ENCODE results near the gene TTLL3. TPM values are rescaled to one million over a fixed set of nuclear protein-coding genes. Genes with fewer than 3 reads are reported as not detected.

The TTLL3 gene
- total RNA-seq, 4 donors from 2014 or later: 36.5 to 125 (median 70.0) TPM

- TF ChIP-seq, protein P1, sequence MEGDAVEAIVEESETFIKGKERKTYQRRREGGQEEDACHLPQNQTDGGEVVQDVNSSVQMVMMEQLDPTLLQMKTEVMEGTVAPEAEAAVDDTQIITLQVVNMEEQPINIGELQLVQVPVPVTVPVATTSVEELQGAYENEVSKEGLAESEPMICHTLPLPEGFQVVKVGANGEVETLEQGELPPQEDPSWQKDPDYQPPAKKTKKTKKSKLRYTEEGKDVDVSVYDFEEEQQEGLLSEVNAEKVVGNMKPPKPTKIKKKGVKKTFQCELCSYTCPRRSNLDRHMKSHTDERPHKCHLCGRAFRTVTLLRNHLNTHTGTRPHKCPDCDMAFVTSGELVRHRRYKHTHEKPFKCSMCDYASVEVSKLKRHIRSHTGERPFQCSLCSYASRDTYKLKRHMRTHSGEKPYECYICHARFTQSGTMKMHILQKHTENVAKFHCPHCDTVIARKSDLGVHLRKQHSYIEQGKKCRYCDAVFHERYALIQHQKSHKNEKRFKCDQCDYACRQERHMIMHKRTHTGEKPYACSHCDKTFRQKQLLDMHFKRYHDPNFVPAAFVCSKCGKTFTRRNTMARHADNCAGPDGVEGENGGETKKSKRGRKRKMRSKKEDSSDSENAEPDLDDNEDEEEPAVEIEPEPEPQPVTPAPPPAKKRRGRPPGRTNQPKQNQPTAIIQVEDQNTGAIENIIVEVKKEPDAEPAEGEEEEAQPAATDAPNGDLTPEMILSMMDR (IDR thresholded peaks at IDR 0.05; ENCODE audit: low read depth): no peak
Measured at GRCh38 chr3:9843715-9844438, 33.8 kb downstream of the TTLL3 start, which contains the start of gene RPUSD3. Gene RPUSD3 (minus strand): TSS chr3:9844008. CDS start chr3:9843990, 18 bp downstream.

DNA sequence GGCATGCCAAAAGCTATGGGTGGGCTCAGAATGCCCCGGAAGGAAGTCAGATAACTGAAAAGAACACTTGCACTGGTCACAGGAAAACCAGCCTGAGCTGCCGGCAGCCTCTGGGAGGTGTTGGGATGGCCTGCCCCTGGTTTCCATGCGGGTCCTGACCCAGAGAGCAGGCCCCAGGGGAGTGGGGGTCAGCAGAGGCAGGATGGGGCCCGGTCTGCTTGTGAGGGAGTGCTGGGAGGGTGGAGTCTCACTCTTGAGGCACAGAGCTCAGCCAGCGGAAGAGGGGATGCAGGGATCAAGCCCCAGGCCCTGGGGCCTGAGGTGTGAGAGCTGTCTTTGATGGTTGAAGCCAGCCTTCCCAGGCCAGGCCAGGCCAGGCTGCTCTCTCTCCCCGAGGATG, 36.2 kb downstream of the TTLL3 start:
- TF ChIP-seq, protein P1 (IDR thresholded peaks at IDR 0.05; ENCODE audit: low read depth): no peak

DNA sequence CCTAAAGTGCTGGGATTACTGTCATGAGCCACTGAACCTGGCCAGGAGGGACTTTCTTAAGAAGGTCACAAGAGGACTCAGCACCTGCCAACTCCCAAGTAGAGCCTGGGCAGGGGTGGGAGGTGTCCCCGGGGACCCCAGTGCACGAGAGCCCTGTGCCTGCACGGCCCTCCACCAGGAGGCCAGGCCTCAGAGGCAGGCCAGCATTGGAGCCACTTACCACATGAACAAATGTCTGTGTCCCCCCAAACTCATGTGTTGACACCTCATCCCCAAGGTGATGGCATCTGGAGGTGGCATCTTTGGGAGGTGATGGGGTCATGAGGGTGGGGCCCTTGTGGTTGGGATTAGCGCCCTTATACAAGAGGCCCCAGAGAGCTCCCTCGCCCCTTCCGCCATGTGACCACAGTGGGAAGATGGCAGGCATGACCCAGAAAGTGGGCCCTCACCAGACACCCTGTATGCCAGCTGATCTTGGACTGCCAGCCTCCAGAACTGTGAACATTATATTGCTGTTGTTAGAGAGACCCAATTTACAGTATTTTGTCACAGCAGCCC, 36.9 kb downstream of the TTLL3 start:
- TF ChIP-seq, protein P1 (IDR thresholded peaks at IDR 0.05; ENCODE audit: low read depth): no peak

GRCh38 chr3:9852528-9852927, 42.5 kb downstream of the TTLL3 start:
- TF ChIP-seq, protein P1 (IDR thresholded peaks at IDR 0.05; ENCODE audit: low read depth): no peak

GRCh38 chr3:9855594-9855993, 45.5 kb downstream of the TTLL3 start:
- TF ChIP-seq, protein P1 (IDR thresholded peaks at IDR 0.05; ENCODE audit: low read depth): no peak

- TF ChIP-seq, protein P1 (IDR thresholded peaks at IDR 0.05; ENCODE audit: low read depth): no peak
Measured at GRCh38 chr3:9859530-9860025, 49.5 kb downstream of the TTLL3 start.

- TF ChIP-seq, protein P1 (IDR thresholded peaks at IDR 0.05; ENCODE audit: low read depth): no peak
Measured at GRCh38 chr3:9861201-9861600, 51.1 kb downstream of the TTLL3 start.

Data from subcutaneous adipose tissue (tissue), 4 donors.